HFF-Myc (cell line): Measurements from ENCODE around the gene DEF6.

Experiments used
- DNase-seq: peaks from one replicate; pipeline ENCODE4 v3.0.0-alpha.2; 2011; ENCODE audit warnings: low read depth; ENCODE audit errors: extremely low read depth
- H3K4me3 ChIP-seq: replicated peaks from 2 replicates; pipeline ENCODE4 v1.5.1; 2011; ENCODE audit warnings: low read depth, mild to moderate bottlenecking, control low read depth, low read length
- TF ChIP-seq, protein P1 (sequence below): IDR thresholded peaks from 2 replicates; pipeline ENCODE4 v1.5.1; 2012; ENCODE audit warnings: mild to moderate bottlenecking, low read depth, low read length, control low read depth; ENCODE audit errors: missing control alignments

DEF6 gene

GRCh38 chr6:35258858-35259193, 38.8 kb upstream of the DEF6 start:
- TF ChIP-seq, protein P1, sequence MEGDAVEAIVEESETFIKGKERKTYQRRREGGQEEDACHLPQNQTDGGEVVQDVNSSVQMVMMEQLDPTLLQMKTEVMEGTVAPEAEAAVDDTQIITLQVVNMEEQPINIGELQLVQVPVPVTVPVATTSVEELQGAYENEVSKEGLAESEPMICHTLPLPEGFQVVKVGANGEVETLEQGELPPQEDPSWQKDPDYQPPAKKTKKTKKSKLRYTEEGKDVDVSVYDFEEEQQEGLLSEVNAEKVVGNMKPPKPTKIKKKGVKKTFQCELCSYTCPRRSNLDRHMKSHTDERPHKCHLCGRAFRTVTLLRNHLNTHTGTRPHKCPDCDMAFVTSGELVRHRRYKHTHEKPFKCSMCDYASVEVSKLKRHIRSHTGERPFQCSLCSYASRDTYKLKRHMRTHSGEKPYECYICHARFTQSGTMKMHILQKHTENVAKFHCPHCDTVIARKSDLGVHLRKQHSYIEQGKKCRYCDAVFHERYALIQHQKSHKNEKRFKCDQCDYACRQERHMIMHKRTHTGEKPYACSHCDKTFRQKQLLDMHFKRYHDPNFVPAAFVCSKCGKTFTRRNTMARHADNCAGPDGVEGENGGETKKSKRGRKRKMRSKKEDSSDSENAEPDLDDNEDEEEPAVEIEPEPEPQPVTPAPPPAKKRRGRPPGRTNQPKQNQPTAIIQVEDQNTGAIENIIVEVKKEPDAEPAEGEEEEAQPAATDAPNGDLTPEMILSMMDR: no peak
- H3K4me3 ChIP-seq: peak overlapping the region; percentile 61
- no peak for DNase-seq

DNA sequence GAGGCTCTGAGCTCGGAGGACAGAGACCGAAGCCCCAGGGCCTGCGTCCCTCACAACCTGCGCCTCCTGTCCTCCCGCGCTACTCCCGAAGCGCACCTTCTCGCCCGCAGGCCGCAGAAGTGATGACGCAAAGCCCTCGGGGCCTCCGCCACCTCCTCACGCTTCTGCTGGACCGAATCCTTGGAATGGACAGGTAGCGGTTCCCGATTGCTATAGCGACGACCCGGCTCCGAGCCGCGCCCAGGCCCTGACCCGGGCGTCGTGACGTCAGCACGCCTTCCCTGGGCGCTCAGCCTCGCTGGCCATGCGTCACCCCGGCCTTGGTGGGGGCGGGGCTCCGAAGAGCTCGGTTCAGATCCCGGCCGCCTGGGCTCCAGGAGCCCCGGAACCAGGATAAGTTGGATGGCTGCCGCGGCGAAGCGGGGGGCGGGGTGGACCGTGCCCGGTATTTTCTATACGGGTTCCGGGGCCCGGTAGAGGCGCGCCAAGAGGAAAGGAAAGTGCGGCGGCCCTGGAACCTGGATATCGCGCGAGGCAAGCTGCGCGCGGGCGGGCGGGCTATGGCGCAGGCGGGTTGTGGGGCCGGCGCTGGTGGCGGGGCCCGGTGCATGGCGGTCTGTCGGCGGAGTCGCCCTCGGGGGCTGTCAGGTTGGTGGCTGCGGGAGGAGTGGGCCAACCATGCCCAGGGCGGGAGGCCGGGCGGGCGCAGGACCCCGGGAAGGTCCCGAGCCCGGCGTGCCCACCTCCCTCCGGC, 38.2 kb upstream of the DEF6 start, which contains the start of gene ZNF76:
TSS of gene ZNF76 (plus strand) at position 542 of the 754 bp plus-strand sequence. CDS start 21,417 bp downstream, outside the sequence.
- peak within 1 kb of the TSS; percentile 61 for H3K4me3 ChIP-seq
- peak; percentile 87 for DNase-seq
- TF ChIP-seq, protein P1: no peak

DNA sequence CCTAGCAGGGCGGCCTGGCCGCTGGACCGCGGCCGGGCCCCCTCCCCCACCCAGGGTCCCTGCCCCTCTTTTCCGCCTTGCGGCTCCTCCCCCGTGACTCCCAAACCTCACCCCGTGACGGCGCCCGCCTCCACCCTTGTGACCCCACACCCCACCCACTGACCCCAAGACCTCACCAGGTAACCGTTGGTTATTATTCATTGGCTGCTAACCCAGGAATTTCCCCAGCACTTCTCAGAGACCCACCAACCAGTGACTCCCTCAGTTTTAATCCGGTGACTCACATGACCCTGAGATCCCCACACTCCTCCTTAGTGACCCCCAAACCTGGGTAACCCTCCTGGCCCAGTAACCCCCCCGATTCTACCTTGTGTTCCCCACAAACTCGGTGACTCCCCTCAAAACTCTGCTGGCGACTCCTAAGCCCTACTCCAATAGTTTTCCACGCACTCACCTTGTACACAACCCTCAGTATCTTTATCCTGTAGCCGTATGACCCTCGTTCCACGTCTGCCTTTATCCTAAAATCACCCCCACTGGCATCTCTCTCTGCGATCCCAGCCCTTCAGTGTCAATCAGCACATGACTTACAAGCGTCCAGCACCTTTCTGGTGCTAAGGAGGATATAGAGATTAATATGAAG, 37.5 kb upstream of the DEF6 start:
- H3K4me3 ChIP-seq: peak overlapping the region; percentile 61
- DNase-seq: no peak
- TF ChIP-seq, protein P1: no peak

GRCh38 chr6:35260591-35261570, 36.7 kb upstream of the DEF6 start:
- peak overlapping the region; percentile 61 for H3K4me3 ChIP-seq
- TF ChIP-seq, protein P1: no peak
- DNase-seq: no peak

DNA sequence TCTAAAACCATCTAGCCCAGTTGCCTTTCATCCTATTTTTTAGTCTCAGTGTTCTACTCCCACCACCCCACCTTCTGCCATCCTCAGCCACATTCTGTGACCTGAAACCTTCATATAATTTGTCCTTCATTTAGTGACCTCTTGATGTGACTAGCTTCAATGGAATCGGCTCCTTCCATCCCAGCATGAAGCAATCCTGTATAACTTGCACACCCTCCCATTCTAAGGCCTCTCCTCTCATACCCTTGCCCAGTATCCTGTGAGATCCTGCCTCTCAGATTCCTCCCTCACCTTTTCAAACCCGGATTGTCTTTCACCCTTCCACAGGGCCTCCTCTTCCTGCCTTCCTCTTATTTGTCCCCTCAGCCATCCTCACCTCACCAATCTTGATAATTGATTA, 35.0 kb upstream of the DEF6 start:
- no peak overlapping the region for H3K4me3 ChIP-seq
- no peak for DNase-seq
- TF ChIP-seq, protein P1: no peak

DNA sequence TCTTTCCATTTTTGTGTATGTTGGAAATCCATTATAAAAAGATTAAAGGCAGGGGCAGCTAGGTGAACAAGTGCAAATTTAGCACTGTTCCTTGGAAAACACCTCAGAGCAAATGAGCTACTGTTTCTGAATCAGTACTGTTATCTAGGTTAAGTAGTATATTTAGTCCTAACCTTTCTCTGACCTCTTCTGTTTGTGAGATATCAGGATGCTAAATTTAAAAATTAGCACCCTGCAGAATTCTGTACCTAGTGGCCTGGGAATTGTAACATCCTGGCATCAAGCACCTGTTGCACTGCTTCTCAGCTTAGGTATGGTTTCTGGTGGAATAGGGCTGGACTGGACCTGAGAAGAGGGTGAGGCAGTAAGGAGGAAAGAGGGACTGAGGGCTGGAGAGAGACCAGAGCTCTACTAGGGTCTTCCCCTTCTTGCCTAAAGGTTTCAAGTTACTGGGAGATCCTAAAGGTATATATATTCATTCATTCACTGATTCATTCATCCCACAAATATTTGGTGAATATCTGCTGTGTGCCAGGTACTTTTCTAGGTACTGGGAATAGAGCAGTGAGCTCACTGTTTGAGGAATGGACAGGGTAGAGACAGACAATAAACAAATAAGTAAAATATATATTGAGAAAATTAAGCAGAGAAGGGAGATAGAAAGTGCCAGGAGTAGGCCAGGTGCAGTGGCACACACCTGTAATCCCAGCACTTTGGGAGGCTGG, 32.9 kb upstream of the DEF6 start:
- H3K4me3 ChIP-seq: no peak overlapping the region
- TF ChIP-seq, protein P1: no peak
- DNase-seq: no peak
